ENCODE data around the gene ATP2A3.

GRCh38 chr17:3956983-3957382 lies 7.3 kb downstream of the ATP2A3 start:
- TF ChIP-seq, protein P1, sequence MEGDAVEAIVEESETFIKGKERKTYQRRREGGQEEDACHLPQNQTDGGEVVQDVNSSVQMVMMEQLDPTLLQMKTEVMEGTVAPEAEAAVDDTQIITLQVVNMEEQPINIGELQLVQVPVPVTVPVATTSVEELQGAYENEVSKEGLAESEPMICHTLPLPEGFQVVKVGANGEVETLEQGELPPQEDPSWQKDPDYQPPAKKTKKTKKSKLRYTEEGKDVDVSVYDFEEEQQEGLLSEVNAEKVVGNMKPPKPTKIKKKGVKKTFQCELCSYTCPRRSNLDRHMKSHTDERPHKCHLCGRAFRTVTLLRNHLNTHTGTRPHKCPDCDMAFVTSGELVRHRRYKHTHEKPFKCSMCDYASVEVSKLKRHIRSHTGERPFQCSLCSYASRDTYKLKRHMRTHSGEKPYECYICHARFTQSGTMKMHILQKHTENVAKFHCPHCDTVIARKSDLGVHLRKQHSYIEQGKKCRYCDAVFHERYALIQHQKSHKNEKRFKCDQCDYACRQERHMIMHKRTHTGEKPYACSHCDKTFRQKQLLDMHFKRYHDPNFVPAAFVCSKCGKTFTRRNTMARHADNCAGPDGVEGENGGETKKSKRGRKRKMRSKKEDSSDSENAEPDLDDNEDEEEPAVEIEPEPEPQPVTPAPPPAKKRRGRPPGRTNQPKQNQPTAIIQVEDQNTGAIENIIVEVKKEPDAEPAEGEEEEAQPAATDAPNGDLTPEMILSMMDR (conservative IDR thresholded peaks at IDR 0.05) = no peak
- no peak for TF ChIP-seq EZH2 (IDR thresholded peaks at IDR 0.05; ENCODE audit: low read depth)
